Activated naive CD4-positive, alpha-beta T cell treated with anti-CD3 and anti-CD28 coated beads, Interleukin-2, amount 10 ng/mL, durations not matched to agents 7 days and 5 days (primary cell): ENCODE data around the gene SLC25A33.

Experiments
- CTCF ChIA-PET: fragments of 350-600 bp; sonication (Branson Sonifier 250); formaldehyde crosslinking; loops from one replicate; lab custom pipeline; 2021; ENCODE audit warnings: antibody characterized with exemption; lab: Charles Lee
- DNase-seq: peaks from one replicate; pipeline ENCODE4 v3.0.0-alpha.2; 2020
- H3K27ac Mint-ChIP-seq: one replicate; pipeline ENCODE4 v1.8.0; 2021; ENCODE audit warnings: mild to moderate bottlenecking, moderate library complexity, mixed read lengths
- H3K27me3 Mint-ChIP-seq: one replicate; pipeline ENCODE4 v1.8.0; 2021; ENCODE audit warnings: mild to moderate bottlenecking, mixed read lengths
- H3K36me3 Mint-ChIP-seq: one replicate; pipeline ENCODE4 v1.8.0; 2021; ENCODE audit warnings: mixed read lengths
- H3K4me1 Mint-ChIP-seq: one replicate; pipeline ENCODE4 v1.8.0; 2021; ENCODE audit warnings: mixed read lengths
- H3K4me3 Mint-ChIP-seq: one replicate; pipeline ENCODE4 v1.8.0; 2021; ENCODE audit warnings: mild to moderate bottlenecking, moderate library complexity, mixed read lengths
- H3K9me3 Mint-ChIP-seq: one replicate; pipeline ENCODE4 v1.8.0; 2021; ENCODE audit warnings: mixed read lengths

Gene SLC25A33

GRCh38 chr1:9588551-9589143 is 49.4 kb downstream of the SLC25A33 start, which contains the start of gene TMEM201:
Gene TMEM201, plus strand, starts transcription at chr1:9588911. Its CDS starts 20 bp downstream, at chr1:9588931.
- DNase-seq: peak; percentile 93

GRCh38 chr1:9589144-9589718 is 50.0 kb downstream of the SLC25A33 start:
- Mint-ChIP-seq H3K4me1 (peaks cover 42% of the 10 kb centered on the region), H3K4me3 (peak overlapping the region; percentile 83), H3K36me3 (no peaks in the 10 kb centered on the region), H3K9me3 (no peaks in the 10 kb centered on the region), H3K27me3 (no peaks in the 10 kb centered on the region), H3K27ac (peak overlapping the region; percentile 89)
- CTCF ChIA-PET: interaction anchor here (0.7 to 3.0 kb wide), 6 partner anchors 27 to 196 kb away, joined by 3 to 10 read pairs (median 4); no protein-coding TSS in a partner anchor
- DNase-seq: peak; percentile 62

More at GRCh38 chr1:9588551-9589143, 49.4 kb downstream of the SLC25A33 start, which contains the start of gene TMEM201:
- H3K27ac Mint-ChIP-seq: peak within 1 kb of the TSS; percentile 89
- no peaks in the 10 kb centered on the region for H3K36me3 Mint-ChIP-seq
- no peaks in the 10 kb centered on the region for H3K27me3 Mint-ChIP-seq
- CTCF ChIA-PET: interaction anchor here (0.6 to 3.0 kb wide), 4 partner anchors 17 to 351 kb away, joined by 3 to 10 read pairs (median 4); no protein-coding TSS in a partner anchor
- H3K4me3 Mint-ChIP-seq: peak within 1 kb of the TSS; percentile 83
- H3K9me3 Mint-ChIP-seq: no peaks in the 10 kb centered on the region
- peaks cover 40% of the 10 kb centered on the region for H3K4me1 Mint-ChIP-seq

- H3K27ac Mint-ChIP-seq: peak overlapping the region; percentile 89
- peaks cover 42% of the 10 kb centered on the region for H3K4me1 Mint-ChIP-seq
- no peaks in the 10 kb centered on the region for H3K36me3 Mint-ChIP-seq
- no peak for DNase-seq
- peak overlapping the region; percentile 83 for H3K4me3 Mint-ChIP-seq
- no peaks in the 10 kb centered on the region for H3K27me3 Mint-ChIP-seq
- CTCF ChIA-PET: interaction anchor here (0.7 to 3.0 kb wide), 6 partner anchors 26 to 195 kb away, joined by 3 to 10 read pairs (median 4); no protein-coding TSS in a partner anchor
- no peaks in the 10 kb centered on the region for H3K9me3 Mint-ChIP-seq
Observed at GRCh38 chr1:9589719-9590157, 50.5 kb downstream of the SLC25A33 start.

- CTCF ChIA-PET: interaction anchor here (0.7 to 3.0 kb wide), 6 partner anchors 26 to 195 kb away, joined by 3 to 10 read pairs (median 4); no protein-coding TSS in a partner anchor
- Mint-ChIP-seq H3K27ac (peak overlapping the region; percentile 37), H3K27me3 (no peaks in the 10 kb centered on the region), H3K4me3 (peak overlapping the region; percentile 83), H3K9me3 (no peaks in the 10 kb centered on the region), H3K36me3 (no peaks in the 10 kb centered on the region), H3K4me1 (peaks cover 42% of the 10 kb centered on the region)
- no peak for DNase-seq
Observed at GRCh38 chr1:9590201-9590600, 50.9 kb downstream of the SLC25A33 start.

- H3K27me3 Mint-ChIP-seq: no peaks in the 10 kb centered on the region
- DNase-seq: no peak
- no peaks in the 10 kb centered on the region for H3K9me3 Mint-ChIP-seq
- peaks cover 42% of the 10 kb centered on the region for H3K4me1 Mint-ChIP-seq
- CTCF ChIA-PET: interaction anchor here (1.6 to 3.0 kb wide), 3 partner anchors 25 to 95 kb away, joined by 3 to 10 read pairs (median 7); no protein-coding TSS in a partner anchor
- no peaks in the 10 kb centered on the region for H3K36me3 Mint-ChIP-seq
- H3K4me3 Mint-ChIP-seq: peak overlapping the region; percentile 5
- no peak overlapping the region for H3K27ac Mint-ChIP-seq
Observed at GRCh38 chr1:9590945-9591668, 51.8 kb downstream of the SLC25A33 start.

GRCh38 chr1:9591669-9592509 is 52.6 kb downstream of the SLC25A33 start:
- Mint-ChIP-seq H3K36me3 (peaks cover 1% of the 10 kb centered on the region), H3K9me3 (no peaks in the 10 kb centered on the region), H3K27ac (no peak overlapping the region), H3K27me3 (no peaks in the 10 kb centered on the region), H3K4me3 (no peak overlapping the region), H3K4me1 (peaks cover 42% of the 10 kb centered on the region)
- no peak for DNase-seq
- CTCF ChIA-PET: interaction anchor here (0.8 to 1.0 kb wide), 2 partner anchors 24 to 193 kb away, joined by 3 read pairs; no protein-coding TSS in a partner anchor

- H3K27me3 Mint-ChIP-seq: no peaks in the 10 kb centered on the region
- H3K36me3 Mint-ChIP-seq: peaks cover 1% of the 10 kb centered on the region
- no peaks in the 10 kb centered on the region for H3K9me3 Mint-ChIP-seq
- peaks cover 42% of the 10 kb centered on the region for H3K4me1 Mint-ChIP-seq
- CTCF ChIA-PET: interaction anchor here (0.8 to 1.0 kb wide), 3 partner anchors 23 to 318 kb away, joined by 3 read pairs; no protein-coding TSS in a partner anchor
- no peak overlapping the region for H3K4me3 Mint-ChIP-seq
- no peak for DNase-seq
- no peak overlapping the region for H3K27ac Mint-ChIP-seq
Observed at GRCh38 chr1:9592510-9593075, 53.3 kb downstream of the SLC25A33 start.

GRCh38 chr1:9593147-9593491 is 53.9 kb downstream of the SLC25A33 start:
- Mint-ChIP-seq H3K36me3 (peaks cover 3% of the 10 kb centered on the region), H3K9me3 (no peaks in the 10 kb centered on the region), H3K27me3 (no peaks in the 10 kb centered on the region), H3K4me1 (peaks cover 41% of the 10 kb centered on the region), H3K27ac (no peak overlapping the region), H3K4me3 (no peak overlapping the region)
- CTCF ChIA-PET: interaction anchor here (0.9 to 1.3 kb wide), 3 partner anchors 22 to 317 kb away, joined by 3 to 6 read pairs (median 3); no protein-coding TSS in a partner anchor
- no peak for DNase-seq

GRCh38 chr1:9593492-9594465 is 54.5 kb downstream of the SLC25A33 start:
- H3K27me3 Mint-ChIP-seq: no peaks in the 10 kb centered on the region
- CTCF ChIA-PET: interaction anchor here (1.3 kb wide), 1 partner anchor 22 kb away, joined by 6 read pairs; no protein-coding TSS in a partner anchor
- peak overlapping the region; percentile 28 for H3K27ac Mint-ChIP-seq
- peaks cover 5% of the 10 kb centered on the region for H3K36me3 Mint-ChIP-seq
- peaks cover 38% of the 10 kb centered on the region for H3K4me1 Mint-ChIP-seq
- no peaks in the 10 kb centered on the region for H3K9me3 Mint-ChIP-seq
- peak; percentile 78 for DNase-seq
- H3K4me3 Mint-ChIP-seq: no peak overlapping the region

GRCh38 chr1:9594471-9595155 is 55.3 kb downstream of the SLC25A33 start:
- Mint-ChIP-seq H3K27ac (no peak overlapping the region), H3K36me3 (peaks cover 7% of the 10 kb centered on the region), H3K4me3 (no peak overlapping the region), H3K4me1 (peaks cover 35% of the 10 kb centered on the region), H3K9me3 (no peaks in the 10 kb centered on the region), H3K27me3 (no peaks in the 10 kb centered on the region)
- CTCF ChIA-PET: interaction anchor here (1.3 kb wide), 1 partner anchor 21 kb away, joined by 6 read pairs; no protein-coding TSS in a partner anchor
- no peak for DNase-seq

GRCh38 chr1:9595156-9595967 is 56.1 kb downstream of the SLC25A33 start:
- Mint-ChIP-seq H3K4me1 (peaks cover 27% of the 10 kb centered on the region), H3K9me3 (no peaks in the 10 kb centered on the region), H3K27me3 (no peaks in the 10 kb centered on the region), H3K27ac (no peak overlapping the region), H3K4me3 (no peak overlapping the region), H3K36me3 (peaks cover 10% of the 10 kb centered on the region)
- CTCF ChIA-PET: no interaction called here
- no peak for DNase-seq
